Activated CD4-positive, alpha-beta T cell treated with anti-CD3 and anti-CD28 coated beads, Interleukin-2, amount 50 U/mL, for 48 hours (primary cell): Measurements from ENCODE around the gene PANK4.

Experiments
- DNase-seq, 2 experiments: peaks; one replicate each; pipeline ENCODE4 v3.0.0-alpha.2; 2020

PANK4 gene

DNA sequence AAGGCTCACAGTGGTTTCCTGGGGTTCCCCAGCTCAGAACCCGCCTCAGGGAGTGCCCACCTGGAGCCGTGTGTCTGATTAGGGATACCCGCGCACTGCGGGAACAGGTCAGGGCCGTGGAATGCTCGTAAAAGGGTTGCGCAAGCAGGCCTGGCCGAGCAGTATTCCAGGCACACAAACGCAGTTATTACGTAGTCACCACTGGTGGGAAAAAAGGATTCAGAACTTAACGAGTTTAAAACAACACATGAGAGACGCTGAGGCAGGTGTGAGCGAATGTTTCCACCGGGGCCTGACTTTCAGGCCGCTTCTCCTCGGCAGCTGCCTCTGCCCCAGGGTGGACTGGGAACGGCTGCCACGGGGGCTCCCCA lies 32.1 kb downstream of the PANK4 start:
- no peak for DNase-seq

GRCh38 chr1:2493691-2494322 lies 32.6 kb downstream of the PANK4 start:
- no peak for DNase-seq

- no peak for DNase-seq
Observed at GRCh38 chr1:2493218-2493617, 33.2 kb downstream of the PANK4 start.

GRCh38 chr1:2492091-2492490 lies 34.3 kb downstream of the PANK4 start:
- DNase-seq, result no peak

- no peak for DNase-seq
Observed at GRCh38 chr1:2489615-2490014, 36.8 kb downstream of the PANK4 start.

- DNase-seq, result no peak
Observed at GRCh38 chr1:2488688-2489087, 37.7 kb downstream of the PANK4 start.

- DNase-seq, result no peak
Observed at GRCh38 chr1:2486558-2486957, 39.8 kb downstream of the PANK4 start.

DNA sequence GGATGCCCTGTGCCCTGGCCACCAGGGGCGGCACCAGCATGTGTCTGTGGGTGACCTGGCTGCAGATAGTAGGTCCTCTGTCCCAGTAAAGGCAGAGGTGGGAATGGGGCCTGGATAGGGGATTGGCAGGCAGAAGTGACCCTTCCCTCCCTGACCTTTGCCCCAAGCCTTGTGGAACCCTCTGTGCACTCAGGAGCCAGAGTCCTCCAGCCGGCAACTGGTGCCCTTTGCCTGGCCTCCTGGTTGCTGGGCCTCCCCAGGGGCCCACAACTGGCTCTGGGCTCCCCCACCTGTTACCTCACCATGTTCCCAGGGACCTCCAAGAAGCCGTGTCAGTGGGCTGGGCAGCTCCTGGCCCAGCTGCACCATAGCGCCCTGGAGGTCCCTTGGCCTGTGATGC lies 40.4 kb downstream of the PANK4 start:
- DNase-seq, result no peak

DNA sequence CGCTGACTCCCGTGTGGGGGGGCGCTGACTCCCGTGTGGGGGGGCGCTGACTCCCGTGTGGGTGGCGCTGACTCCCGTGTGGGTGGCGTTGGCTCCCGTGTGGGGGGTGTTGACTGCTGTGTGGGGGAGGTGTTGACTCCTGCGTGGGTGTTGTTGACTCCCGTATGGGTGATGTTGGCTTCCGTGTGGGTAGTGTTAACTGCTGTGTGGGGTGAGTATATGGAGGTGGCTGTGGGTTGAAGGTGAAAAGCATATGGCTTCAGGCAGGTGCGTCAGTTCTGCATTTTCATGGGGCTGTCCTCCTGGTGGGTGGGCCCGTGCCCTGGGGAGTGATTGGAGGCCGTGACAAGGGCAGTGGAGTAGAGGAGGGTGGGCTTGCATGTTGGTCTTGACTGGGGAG lies 42.4 kb downstream of the PANK4 start:
- DNase-seq, result no peak

GRCh38 chr1:2483026-2483425 lies 43.4 kb downstream of the PANK4 start:
- no peak for DNase-seq

DNA sequence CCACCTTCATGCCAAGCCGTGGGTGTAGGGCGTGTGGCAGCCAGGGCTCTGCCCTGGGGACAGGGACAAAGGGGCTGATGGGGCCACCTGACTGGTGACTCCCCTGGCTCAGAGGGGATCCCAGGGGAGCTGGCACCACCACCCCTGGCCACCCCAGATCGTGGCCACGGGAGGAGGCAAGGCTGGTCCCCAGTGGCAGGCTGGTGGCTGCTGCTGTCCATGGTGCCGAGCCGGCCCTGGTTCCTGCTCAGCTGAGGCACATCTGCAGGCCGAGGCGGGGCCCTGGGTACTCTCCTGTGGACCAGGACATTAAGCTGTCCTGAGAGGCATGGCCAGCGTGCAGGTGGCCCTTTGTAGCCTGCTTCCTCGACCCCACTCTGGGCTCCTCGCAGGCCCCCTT lies 43.8 kb downstream of the PANK4 start:
- no peak for DNase-seq

GRCh38 chr1:2481885-2482284 lies 44.5 kb downstream of the PANK4 start:
- DNase-seq, result no peak

GRCh38 chr1:2480986-2481364 lies 45.4 kb downstream of the PANK4 start:
- DNase-seq, result no peak

GRCh38 chr1:2480236-2480985 lies 46.0 kb downstream of the PANK4 start:
- DNase-seq, result no peak

- DNase-seq, result no peak
Observed at GRCh38 chr1:2479618-2480017, 46.8 kb downstream of the PANK4 start.

DNA sequence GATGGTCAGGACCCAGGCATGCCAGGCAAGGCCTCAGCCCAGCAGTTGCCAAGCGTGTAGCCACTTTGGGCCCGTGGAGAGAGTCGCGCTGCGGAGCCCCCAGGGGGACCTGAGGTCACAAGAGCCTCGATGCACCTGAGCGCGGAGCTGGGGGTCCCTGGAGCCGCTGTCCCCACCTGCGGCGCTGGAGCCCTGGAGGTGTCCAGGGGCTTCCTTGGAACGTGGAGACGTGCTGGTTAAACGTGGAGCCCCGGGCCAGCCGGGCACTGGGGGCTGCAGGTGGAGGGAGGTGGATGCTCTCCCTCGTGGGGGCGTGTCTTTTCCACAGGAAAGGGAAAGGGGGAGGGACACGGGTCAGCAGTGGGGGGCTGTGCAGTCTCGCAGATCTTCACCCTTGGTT lies 47.2 kb downstream of the PANK4 start:
- no peak for DNase-seq

GRCh38 chr1:2477791-2478499 lies 48.5 kb downstream of the PANK4 start:
- no peak for DNase-seq

DNA sequence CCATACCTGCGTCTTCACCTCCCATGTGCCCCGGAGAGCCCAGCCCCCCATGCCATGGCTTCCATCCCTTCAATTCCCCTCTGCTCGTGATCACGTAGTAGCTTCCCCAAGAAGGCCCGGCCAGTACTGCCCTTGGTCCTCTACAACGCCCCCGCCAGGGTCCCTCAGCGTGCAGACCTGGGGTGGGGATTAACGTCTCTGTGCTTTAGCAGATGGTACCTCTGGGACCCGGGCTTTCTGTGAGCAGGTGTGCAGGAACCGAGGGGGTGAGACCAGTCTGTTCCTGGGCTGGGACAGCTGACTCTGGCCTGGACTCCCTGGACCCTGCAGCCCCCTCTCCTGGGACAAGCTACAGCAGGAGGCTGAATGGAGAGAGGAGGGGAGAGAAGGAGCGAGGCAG lies 49.1 kb downstream of the PANK4 start:
- DNase-seq, result no peak

DNA sequence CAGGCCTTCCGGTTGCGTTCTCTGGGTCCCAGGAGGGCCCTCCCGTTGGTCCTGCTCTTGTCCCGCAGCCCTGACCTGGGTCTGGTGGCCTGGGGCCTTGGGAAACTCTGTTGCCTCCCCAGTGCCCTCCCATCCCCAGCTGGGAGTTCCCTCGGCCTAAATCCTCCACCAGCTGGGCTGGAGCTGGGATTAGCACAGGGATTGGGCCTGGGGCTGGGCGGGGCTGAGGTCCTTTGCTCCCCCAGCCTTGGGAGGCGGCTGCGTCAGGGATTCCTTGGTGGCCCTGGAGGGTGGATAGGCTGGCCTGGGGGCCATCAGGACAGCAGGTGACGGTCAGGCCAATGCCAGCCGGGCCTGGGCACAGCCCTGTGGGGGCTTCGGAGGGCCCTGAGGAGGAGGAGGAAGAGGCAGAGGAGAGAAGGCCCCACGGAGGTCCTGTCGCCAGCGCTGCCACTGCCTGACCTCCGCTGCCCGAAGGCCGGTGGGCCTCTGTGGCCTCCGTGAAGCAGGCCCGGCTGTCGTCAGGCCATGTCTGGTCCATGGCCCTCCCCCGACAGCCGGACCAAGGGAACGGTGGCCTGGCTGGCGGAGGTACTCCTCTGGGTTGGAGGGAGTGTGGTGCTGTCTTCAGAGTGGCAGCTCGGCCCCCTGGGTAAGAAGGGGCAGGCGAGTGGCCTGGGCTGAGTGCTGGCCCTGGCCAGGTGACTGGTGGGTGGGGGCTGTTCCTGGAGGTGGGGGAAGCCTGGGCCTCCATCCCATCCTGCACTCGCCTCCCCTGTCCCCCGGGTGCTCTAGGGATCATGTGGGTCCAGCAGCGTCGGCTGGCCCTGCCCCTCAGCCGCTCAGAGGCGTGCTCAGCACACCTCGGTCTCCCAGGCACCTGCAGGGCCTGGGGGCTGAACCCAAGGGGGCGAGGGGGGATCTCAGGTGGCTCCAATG lies 50.1 kb downstream of the PANK4 start, which contains the start of gene PLCH2:
TSS of gene PLCH2 (plus strand) at position 229 of the 939 bp plus-strand sequence. CDS start at position 529, 300 bp downstream.
- DNase-seq, result no peak

DNA sequence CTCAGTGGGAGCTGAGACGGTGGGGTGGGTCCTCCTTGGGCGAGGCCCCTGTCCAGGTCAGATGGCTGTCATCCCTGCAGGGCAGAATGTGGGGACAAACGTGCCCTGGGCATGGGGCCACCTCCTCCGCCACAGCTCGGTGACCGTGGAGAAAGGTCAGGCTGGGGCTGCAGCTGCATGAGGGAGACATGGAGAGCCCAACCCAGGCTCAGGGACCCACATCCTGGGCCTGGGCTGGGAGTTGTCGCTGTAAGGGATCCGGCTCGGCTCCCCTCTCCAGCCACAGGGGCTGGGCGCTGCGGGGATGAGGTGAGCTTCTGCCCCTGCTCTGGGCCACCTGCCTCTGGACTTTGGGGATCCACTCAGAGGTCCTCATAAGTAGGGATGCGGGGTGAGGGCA lies 50.8 kb downstream of the PANK4 start:
- no peak for DNase-seq

DNA sequence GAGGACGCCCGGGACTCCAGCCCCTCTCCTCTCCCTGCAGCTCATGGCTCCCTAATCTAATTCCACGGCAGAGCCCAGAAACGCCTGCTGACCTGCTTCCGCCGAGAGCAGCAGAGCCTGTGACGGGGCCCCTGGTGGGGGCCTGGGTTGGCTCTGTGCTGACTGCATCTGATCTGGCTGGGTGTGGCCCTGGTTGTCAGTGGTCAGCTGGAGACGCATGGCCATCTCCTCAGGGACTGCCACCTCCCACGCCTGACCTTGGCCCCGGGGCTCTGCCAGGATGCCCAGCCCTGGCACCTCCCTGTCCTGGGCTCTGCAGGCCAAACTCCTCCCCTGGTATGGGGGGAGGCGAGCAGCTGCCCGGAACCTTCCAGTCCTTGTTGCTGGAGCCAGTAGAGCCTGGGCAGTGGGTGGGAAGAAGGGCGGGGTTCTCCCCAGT lies 51.4 kb downstream of the PANK4 start:
- DNase-seq, result no peak

DNA sequence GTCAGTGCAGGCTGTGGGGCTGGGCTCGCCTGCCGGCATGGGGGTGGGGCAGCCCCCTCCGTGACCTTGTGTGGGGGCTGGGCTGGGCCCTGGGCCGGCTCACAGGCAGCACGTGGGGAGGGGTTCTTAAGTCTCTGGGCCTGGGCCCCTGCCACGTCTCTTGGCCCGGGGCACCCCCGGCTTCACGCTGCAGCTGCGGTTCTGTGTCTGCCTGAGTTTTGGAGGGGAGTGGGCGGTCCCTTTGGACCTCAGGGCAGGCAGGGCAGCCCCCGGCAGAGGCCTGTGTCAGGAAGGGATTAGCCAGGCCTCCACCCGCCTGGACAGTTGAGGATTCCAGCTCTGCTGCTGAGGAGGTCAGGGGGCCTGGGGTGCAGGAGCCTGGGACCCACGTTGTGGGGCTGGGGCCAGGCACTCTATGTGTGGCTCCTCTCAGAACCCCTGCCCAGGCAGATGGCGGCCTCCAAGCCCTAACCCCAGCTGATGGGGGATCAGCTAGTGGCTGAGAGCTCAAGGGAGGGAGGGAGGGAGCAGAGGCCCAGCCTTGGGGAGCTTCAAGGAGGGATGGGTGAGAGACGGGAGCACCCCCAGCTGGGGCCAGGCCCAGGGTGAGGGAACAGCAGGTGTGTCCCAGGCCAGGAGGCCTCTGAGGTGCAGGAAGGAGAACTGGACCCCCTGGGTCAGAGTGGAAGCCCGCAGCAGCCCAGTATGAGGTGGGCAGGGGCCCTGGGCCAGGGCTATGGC lies 52.1 kb downstream of the PANK4 start:
- DNase-seq, result no peak
